ENCODE results near the gene NBL1. TPM values are rescaled to one million over a fixed set of nuclear protein-coding genes. Genes with fewer than 3 reads are reported as not detected.

The NBL1 gene
- polyA plus RNA-seq, 3 donors = 11.3 to 163 (median 85.8) TPM

GRCh38 chr1:19656780-19657466 is 12.8 kb downstream of the NBL1 start:
- H3K27ac ChIP-seq (ENCODE audit: low read depth, low read length) = no peak overlapping the region
- WGBS, 3 donors = 81 to 87% (median 84%) methylated on average over 13 to 15 of the region's 15 CpGs

- 87 to 90% (median 87%) methylated on average over 10 of the region's 10 CpGs for WGBS, 3 donors
These were observed 13.4 kb downstream of the NBL1 start for GRCh38 chr1:19657511-19657910.

GRCh38 chr1:19658186-19658585 is 14.1 kb downstream of the NBL1 start:
- 86 to 89% (median 89%) methylated on average over 13 of the region's 13 CpGs for WGBS, 3 donors
- no peak overlapping the region for H3K27ac ChIP-seq (ENCODE audit: low read depth, low read length)

More at GRCh38 chr1:19657511-19657910, 13.4 kb downstream of the NBL1 start:
- no peak overlapping the region for H3K27ac ChIP-seq (ENCODE audit: low read depth, low read length)

GRCh38 chr1:19661721-19662228 is 17.7 kb downstream of the NBL1 start:
- WGBS, 3 donors = 12 to 14% (median 13%) methylated on average over 9 of the region's 9 CpGs
- no peak overlapping the region for H3K27ac ChIP-seq (ENCODE audit: low read depth, low read length)

- H3K27ac ChIP-seq (ENCODE audit: low read depth, low read length) = no peak overlapping the region
- 68 to 72% (median 69%) methylated on average over 3 of the region's 3 CpGs for WGBS, 3 donors
These were observed 18.2 kb downstream of the NBL1 start for GRCh38 chr1:19662313-19662712.

GRCh38 chr1:19664453-19665185 is 20.5 kb downstream of the NBL1 start, which contains the start of gene HTR6:
Gene HTR6, plus strand, starts transcription at chr1:19664875. Its CDS starts 879 bp downstream, at chr1:19665754.
- no peak within 1 kb of the TSS for H3K27ac ChIP-seq (ENCODE audit: low read depth, low read length)
- WGBS, 3 donors = 2 to 6% (median 6%) methylated on average over 38 to 78 of the region's 80 CpGs

GRCh38 chr1:19665186-19665495 is 21.0 kb downstream of the NBL1 start:
- H3K27ac ChIP-seq (ENCODE audit: low read depth, low read length) = no peak overlapping the region
- WGBS, 3 donors = 1 to 3% (median 1%) methylated on average over 15 to 23 of the region's 23 CpGs

- WGBS, 3 donors = 14 to 19% (median 14%) methylated on average over 70 to 84 of the region's 84 CpGs
- no peak overlapping the region for H3K27ac ChIP-seq (ENCODE audit: low read depth, low read length)
These were observed 21.7 kb downstream of the NBL1 start for GRCh38 chr1:19665496-19666465.

GRCh38 chr1:19668888-19669287 is 24.8 kb downstream of the NBL1 start:
- 73 to 79% (median 73%) methylated on average over 8 of the region's 8 CpGs for WGBS, 3 donors
- no peak overlapping the region for H3K27ac ChIP-seq (ENCODE audit: low read depth, low read length)

- WGBS, 3 donors = 39 to 65% (median 63%) methylated on average over 4 of the region's 4 CpGs
- H3K27ac ChIP-seq (ENCODE audit: low read depth, low read length) = no peak overlapping the region
These were observed 26.7 kb downstream of the NBL1 start for GRCh38 chr1:19670787-19671186.

- WGBS, 3 donors = 39 to 46% (median 40%) methylated on average over 6 of the region's 6 CpGs
- H3K27ac ChIP-seq (ENCODE audit: low read depth, low read length) = no peak overlapping the region
These were observed 28.1 kb downstream of the NBL1 start for GRCh38 chr1:19672237-19672636.

- 65 to 79% (median 66%) methylated on average over 5 of the region's 5 CpGs for WGBS, 3 donors
- no peak overlapping the region for H3K27ac ChIP-seq (ENCODE audit: low read depth, low read length)
These were observed 31.7 kb downstream of the NBL1 start for GRCh38 chr1:19675797-19676196.

GRCh38 chr1:19676438-19676922 is 32.4 kb downstream of the NBL1 start:
- no peak overlapping the region for H3K27ac ChIP-seq (ENCODE audit: low read depth, low read length)
- WGBS, 3 donors = 21 to 22% (median 22%) methylated on average over 13 of the region's 13 CpGs

GRCh38 chr1:19678493-19678892 is 34.4 kb downstream of the NBL1 start:
- no peak overlapping the region for H3K27ac ChIP-seq (ENCODE audit: low read depth, low read length)
- 72 to 78% (median 74%) methylated on average over 11 of the region's 11 CpGs for WGBS, 3 donors

GRCh38 chr1:19678931-19679453 is 34.9 kb downstream of the NBL1 start:
- WGBS, 3 donors = 89 to 92% (median 90%) methylated on average over 34 of the region's 34 CpGs
- H3K27ac ChIP-seq (ENCODE audit: low read depth, low read length) = no peak overlapping the region

GRCh38 chr1:19679691-19680090 is 35.6 kb downstream of the NBL1 start:
- WGBS, 3 donors = 78 to 83% (median 79%) methylated on average over 4 of the region's 4 CpGs
- H3K27ac ChIP-seq (ENCODE audit: low read depth, low read length) = no peak overlapping the region

- WGBS, 3 donors = 78 to 84% (median 81%) methylated on average over 6 to 7 of the region's 7 CpGs
- no peak overlapping the region for H3K27ac ChIP-seq (ENCODE audit: low read depth, low read length)
These were observed 36.5 kb downstream of the NBL1 start for GRCh38 chr1:19680644-19681043.

GRCh38 chr1:19682257-19682656 is 38.1 kb downstream of the NBL1 start:
- WGBS, 3 donors = 76 to 100% (median 82%) methylated on average over 3 of the region's 3 CpGs
- no peak overlapping the region for H3K27ac ChIP-seq (ENCODE audit: low read depth, low read length)

Data from adipose tissue (tissue), 3 donors.